Nephron progenitor cell (in vitro differentiated cells): ENCODE data around the gene IL1R2.

Experiments
- DNase-seq: peaks from one replicate; pipeline ENCODE4 v3.0.0; 2021
- H3K27ac Mint-ChIP-seq: 2 replicates; pipeline ENCODE4 v1.8.0; 2021; ENCODE audit warnings: mild to moderate bottlenecking, moderate library complexity, mixed read lengths
- H3K27me3 Mint-ChIP-seq: 2 replicates; pipeline ENCODE4 v1.8.0; 2021; ENCODE audit warnings: mild to moderate bottlenecking, low read depth, mixed read lengths; ENCODE audit not compliant: poor library complexity
- H3K36me3 Mint-ChIP-seq: 2 replicates; pipeline ENCODE4 v1.8.0; 2021; ENCODE audit warnings: low read depth, mixed read lengths
- H3K4me1 Mint-ChIP-seq: 2 replicates; pipeline ENCODE4 v1.8.0; 2021; ENCODE audit warnings: mixed read lengths
- H3K4me3 Mint-ChIP-seq: 2 replicates; pipeline ENCODE4 v1.8.0; 2021; ENCODE audit warnings: mild to moderate bottlenecking, moderate library complexity, mixed read lengths
- H3K9me3 Mint-ChIP-seq: 2 replicates; pipeline ENCODE4 v1.8.0; 2021; ENCODE audit warnings: mild to moderate bottlenecking, moderate library complexity, mixed read lengths
- CTCF ChIP-seq: fragments of 200-600 bp; sonication (generic); IDR thresholded peaks from 2 replicates; pipeline ENCODE4 v1.5.0; 2021; ENCODE audit warnings: antibody characterized with exemption

The IL1R2 gene

GRCh38 chr2:102058293-102058833 lies 66.6 kb downstream of the IL1R2 start:
- H3K9me3 Mint-ChIP-seq, result no peaks in the 10 kb centered on the region
- no peak for TF ChIP-seq CTCF
- H3K27me3 Mint-ChIP-seq, result peaks cover 19% of the 10 kb centered on the region
- H3K27ac Mint-ChIP-seq, result peak overlapping the region; percentile 78
- no peak overlapping the region for H3K4me3 Mint-ChIP-seq
- H3K36me3 Mint-ChIP-seq, result no peaks in the 10 kb centered on the region
- DNase-seq, result no peak
- H3K4me1 Mint-ChIP-seq, result peaks cover 67% of the 10 kb centered on the region

- Mint-ChIP-seq H3K36me3 (no peaks in the 10 kb centered on the region), H3K4me1 (peaks cover 75% of the 10 kb centered on the region), H3K27me3 (peaks cover 19% of the 10 kb centered on the region), H3K27ac (no peak overlapping the region), H3K4me3 (no peak overlapping the region), H3K9me3 (no peaks in the 10 kb centered on the region)
- no peak for DNase-seq
- TF ChIP-seq CTCF, result no peak
These were observed 67.4 kb downstream of the IL1R2 start for GRCh38 chr2:102059151-102059550.

GRCh38 chr2:102060047-102060446 lies 68.3 kb downstream of the IL1R2 start:
- Mint-ChIP-seq H3K4me1 (peaks cover 84% of the 10 kb centered on the region), H3K36me3 (no peaks in the 10 kb centered on the region), H3K4me3 (no peak overlapping the region), H3K27me3 (peaks cover 15% of the 10 kb centered on the region), H3K27ac (no peak overlapping the region), H3K9me3 (no peaks in the 10 kb centered on the region)
- no peak for DNase-seq
- no peak for TF ChIP-seq CTCF

GRCh38 chr2:102060792-102061191 lies 69.0 kb downstream of the IL1R2 start:
- Mint-ChIP-seq H3K27ac (no peak overlapping the region), H3K9me3 (no peaks in the 10 kb centered on the region), H3K27me3 (peaks cover 15% of the 10 kb centered on the region), H3K4me1 (peaks cover 85% of the 10 kb centered on the region), H3K4me3 (no peak overlapping the region), H3K36me3 (no peaks in the 10 kb centered on the region)
- DNase-seq, result no peak
- TF ChIP-seq CTCF, result no peak

GRCh38 chr2:102061286-102061699 lies 69.5 kb downstream of the IL1R2 start:
- Mint-ChIP-seq H3K4me3 (no peak overlapping the region), H3K4me1 (peaks cover 85% of the 10 kb centered on the region), H3K27ac (no peak overlapping the region), H3K9me3 (peaks cover under 1% of the 10 kb centered on the region), H3K36me3 (no peaks in the 10 kb centered on the region), H3K27me3 (peaks cover 15% of the 10 kb centered on the region)
- no peak for DNase-seq
- TF ChIP-seq CTCF, result no peak
